ENCODE data around the gene THOP1.
A peak's percentile ranks its signal among the peaks of the same experiment; 100 is the strongest.
"Not testable (repeated sequence)": the region's sequence is repeated elsewhere in the genome, so short reads cannot be mapped to it uniquely, and the experiment has no call there.

THOP1 gene

DNA sequence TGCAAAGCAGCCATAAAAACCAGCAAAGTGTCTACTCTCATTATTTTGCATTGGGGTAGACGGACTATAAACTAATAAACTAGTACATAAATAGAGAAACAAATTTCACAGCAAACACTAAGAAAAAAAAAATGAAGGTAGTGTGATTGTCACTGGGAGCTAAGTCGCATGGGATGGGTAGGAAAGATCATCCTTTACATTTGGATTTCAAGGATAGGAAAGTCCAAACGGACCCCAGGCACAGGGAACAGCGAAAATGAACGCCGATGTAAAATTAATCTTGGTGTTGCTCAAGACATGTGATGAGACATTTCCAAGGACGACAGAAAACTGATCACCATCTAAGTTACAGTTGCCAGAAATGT lies 1.5 kb upstream of the THOP1 start:
- TF ChIP-seq, protein P1, sequence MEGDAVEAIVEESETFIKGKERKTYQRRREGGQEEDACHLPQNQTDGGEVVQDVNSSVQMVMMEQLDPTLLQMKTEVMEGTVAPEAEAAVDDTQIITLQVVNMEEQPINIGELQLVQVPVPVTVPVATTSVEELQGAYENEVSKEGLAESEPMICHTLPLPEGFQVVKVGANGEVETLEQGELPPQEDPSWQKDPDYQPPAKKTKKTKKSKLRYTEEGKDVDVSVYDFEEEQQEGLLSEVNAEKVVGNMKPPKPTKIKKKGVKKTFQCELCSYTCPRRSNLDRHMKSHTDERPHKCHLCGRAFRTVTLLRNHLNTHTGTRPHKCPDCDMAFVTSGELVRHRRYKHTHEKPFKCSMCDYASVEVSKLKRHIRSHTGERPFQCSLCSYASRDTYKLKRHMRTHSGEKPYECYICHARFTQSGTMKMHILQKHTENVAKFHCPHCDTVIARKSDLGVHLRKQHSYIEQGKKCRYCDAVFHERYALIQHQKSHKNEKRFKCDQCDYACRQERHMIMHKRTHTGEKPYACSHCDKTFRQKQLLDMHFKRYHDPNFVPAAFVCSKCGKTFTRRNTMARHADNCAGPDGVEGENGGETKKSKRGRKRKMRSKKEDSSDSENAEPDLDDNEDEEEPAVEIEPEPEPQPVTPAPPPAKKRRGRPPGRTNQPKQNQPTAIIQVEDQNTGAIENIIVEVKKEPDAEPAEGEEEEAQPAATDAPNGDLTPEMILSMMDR (IDR thresholded peaks at IDR 0.05; ENCODE audit: low read length, missing control alignments), result no peak
- H3K4me3 ChIP-seq (replicated peaks; ENCODE audit: low read depth, low read length), result peak overlapping the region; percentile 98
- no peak for DNase-seq (ENCODE audit: low read depth)

DNA sequence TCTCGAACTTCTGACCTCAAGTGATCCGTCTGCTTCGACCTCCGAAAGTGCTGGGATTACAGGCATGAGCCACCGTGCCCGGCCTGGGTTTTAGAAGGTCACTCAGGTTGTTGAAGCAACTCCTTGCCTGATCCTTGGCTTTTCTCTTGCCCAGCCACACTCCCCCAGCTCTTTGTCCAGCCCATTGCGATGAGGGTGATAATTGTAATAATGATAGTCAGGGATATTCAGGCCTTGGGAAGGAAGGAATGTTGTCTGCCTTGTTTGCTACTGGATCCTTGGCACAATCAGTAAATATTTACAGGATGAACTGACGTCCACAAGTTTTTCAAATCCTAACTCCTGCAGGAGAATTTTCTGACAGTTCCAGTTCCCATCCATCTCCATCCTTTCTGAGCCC lies 1.8 kb downstream of the THOP1 start:
- H3K4me3 ChIP-seq (replicated peaks; ENCODE audit: low read depth, low read length), result no peak overlapping the region
- no peak for DNase-seq (ENCODE audit: low read depth)
- TF ChIP-seq, protein P1 (IDR thresholded peaks at IDR 0.05; ENCODE audit: low read length, missing control alignments), result no peak

- no peak overlapping the region for H3K4me3 ChIP-seq (replicated peaks; ENCODE audit: low read depth, low read length)
- TF ChIP-seq, protein P1 (IDR thresholded peaks at IDR 0.05; ENCODE audit: low read length, missing control alignments), result no peak
- no peak for DNase-seq (ENCODE audit: low read depth)
Measured at GRCh38 chr19:2788237-2788636, 2.9 kb downstream of the THOP1 start.

DNA sequence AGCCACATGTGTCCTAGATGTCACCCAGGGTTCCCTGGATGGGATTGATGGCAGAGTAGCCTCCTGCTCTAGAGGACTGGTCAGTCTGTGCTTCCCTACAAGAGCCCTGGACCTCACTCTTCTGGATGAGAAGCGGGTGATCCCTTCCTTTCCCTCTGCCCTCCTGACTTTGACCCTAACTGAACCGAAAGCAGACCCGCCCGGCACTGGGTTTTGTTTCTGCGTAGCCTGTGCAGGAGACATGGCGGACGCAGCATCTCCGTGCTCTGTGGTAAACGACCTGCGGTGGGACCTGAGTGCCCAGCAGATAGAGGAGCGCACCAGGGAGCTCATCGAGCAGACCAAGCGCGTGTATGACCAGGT lies 4.9 kb downstream of the THOP1 start:
- TF ChIP-seq, protein P1 (IDR thresholded peaks at IDR 0.05; ENCODE audit: low read length, missing control alignments), result no peak
- DNase-seq (ENCODE audit: low read depth), result no peak
- H3K4me3 ChIP-seq (replicated peaks; ENCODE audit: low read depth, low read length), result no peak overlapping the region

DNA sequence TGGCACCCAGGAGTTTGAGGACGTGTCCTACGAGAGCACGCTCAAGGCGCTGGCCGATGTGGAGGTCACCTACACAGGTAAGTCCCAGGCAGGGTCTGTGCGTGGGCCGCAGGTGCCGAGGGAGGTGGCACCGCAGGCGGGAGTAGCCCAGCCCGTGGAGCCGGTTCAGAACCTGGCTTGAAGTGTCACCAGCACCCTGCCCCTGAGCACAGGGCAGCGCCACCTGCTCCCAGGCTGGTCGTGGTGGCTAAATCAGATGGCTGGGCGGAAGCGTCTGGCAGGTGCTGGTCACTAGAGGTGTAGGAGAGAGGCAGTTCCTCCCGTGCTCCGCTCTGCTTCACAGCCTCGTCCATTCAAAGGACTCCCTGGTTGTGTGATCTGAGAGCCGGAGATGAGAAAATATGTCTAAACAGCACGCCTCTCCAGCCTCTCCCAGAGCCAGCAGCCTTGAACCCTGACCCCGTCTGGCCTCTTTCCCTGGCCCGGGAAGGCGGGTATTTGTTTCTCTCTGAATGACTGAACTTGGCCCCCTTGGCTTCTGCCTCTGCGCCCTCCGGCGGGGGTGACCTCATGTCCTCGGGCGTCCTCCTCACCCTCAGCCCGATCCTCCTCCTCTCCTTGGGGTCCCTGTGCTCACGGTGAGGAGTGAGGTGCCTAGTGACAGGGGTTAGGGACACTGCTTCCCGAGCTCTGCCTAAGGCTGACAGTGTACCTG lies 5.4 kb downstream of the THOP1 start:
- no peak overlapping the region for H3K4me3 ChIP-seq (replicated peaks; ENCODE audit: low read depth, low read length)
- TF ChIP-seq, protein P1 (IDR thresholded peaks at IDR 0.05; ENCODE audit: low read length, missing control alignments), result no peak
- no peak for DNase-seq (ENCODE audit: low read depth)

DNA sequence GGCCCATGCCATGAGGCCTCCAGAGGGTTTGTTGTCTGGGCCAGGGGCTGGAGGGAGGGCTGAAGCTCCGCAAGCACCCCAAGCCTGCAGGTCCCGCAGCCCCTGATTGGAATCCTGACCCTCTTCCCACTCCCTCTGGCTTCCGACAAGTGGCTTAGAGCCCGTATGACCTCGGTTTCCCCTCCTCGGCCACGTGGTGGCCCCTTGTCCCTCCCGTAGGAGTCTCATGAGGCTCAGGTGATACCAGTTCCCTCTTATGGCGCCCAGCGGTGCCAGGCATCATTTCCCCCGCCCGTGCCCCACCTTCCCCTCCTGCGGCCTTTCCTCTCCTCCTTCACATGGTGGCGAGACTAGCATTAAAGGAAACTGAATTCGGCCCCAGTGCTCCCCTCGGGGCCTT lies 6.1 kb downstream of the THOP1 start:
- no peak overlapping the region for H3K4me3 ChIP-seq (replicated peaks; ENCODE audit: low read depth, low read length)
- TF ChIP-seq, protein P1 (IDR thresholded peaks at IDR 0.05; ENCODE audit: low read length, missing control alignments), result no peak
- no peak for DNase-seq (ENCODE audit: low read depth)

- no peak for DNase-seq (ENCODE audit: low read depth)
- H3K4me3 ChIP-seq (replicated peaks; ENCODE audit: low read depth, low read length), result no peak overlapping the region
- TF ChIP-seq, protein P1 (IDR thresholded peaks at IDR 0.05; ENCODE audit: low read length, missing control alignments), result no peak
Measured at GRCh38 chr19:2791876-2792275, 6.6 kb downstream of the THOP1 start.

DNA sequence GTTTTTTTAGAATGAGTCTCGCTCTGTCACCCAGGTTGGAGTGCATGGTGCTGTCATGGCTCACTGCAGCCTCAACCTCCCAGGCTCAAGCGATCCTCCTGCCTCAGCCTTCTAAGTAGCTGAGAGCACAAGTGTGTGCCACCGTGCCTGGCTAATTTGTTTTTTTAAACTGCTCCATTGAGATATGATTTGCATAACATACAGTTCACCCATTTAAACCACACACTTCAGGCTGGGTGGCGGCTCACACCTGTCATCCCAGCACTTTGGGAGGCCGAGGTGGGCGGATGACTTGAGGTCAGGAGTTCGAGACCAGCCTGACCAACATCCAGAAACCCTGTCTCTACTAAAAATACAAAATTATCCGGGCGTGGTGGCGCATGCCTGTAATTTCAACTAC lies 7.4 kb downstream of the THOP1 start:
- H3K4me3 ChIP-seq (replicated peaks; ENCODE audit: low read depth, low read length); DNase-seq (ENCODE audit: low read depth): not testable (repeated sequence)
